Neural cell (in vitro differentiated cells): ENCODE measurements around the gene GPR107.

Source experiments
- CTCF ChIP-seq: fragments of 450-650 bp; IDR thresholded peaks from 2 replicates; pipeline ENCODE4 v1.5.1; 2014; ENCODE audit warnings: antibody characterized with exemption, mild to moderate bottlenecking, moderate library complexity; ENCODE audit not compliant: poor library complexity, severe bottlenecking
- POLR2AphosphoS5 ChIP-seq: IDR thresholded peaks from 2 replicates; pipeline ENCODE4 v1.6.1; 2012

- no peak for TF ChIP-seq CTCF
- TF ChIP-seq POLR2AphosphoS5: no peak
Observed at GRCh38 chr9:130128251-130128650, 74.5 kb downstream of the GPR107 start.
